Left renal pelvis (tissue), 4 donors: ENCODE data around the gene RBM38. TPM values are rescaled to one million over a fixed set of nuclear protein-coding genes. Genes with fewer than 3 reads are reported as not detected.

Experiments used
- DNase-seq, 4 donors: peaks; one replicate each; pipeline ENCODE4 v3.0.0-alpha.2; 2013; ENCODE audit warnings: low read depth in 4 of 4, low spot score in 3 of 4
- polyA plus RNA-seq, 4 donors: library from polyadenylated mRNA; unstranded; fragments of 120-200 nt; gene quantifications; one replicate each; pipeline ENCODE4 v1.2.1, GENCODE V29; 2013; ENCODE audit not compliant: insufficient read length in 4 of 4

Gene RBM38
- polyA plus RNA-seq, 4 donors = 20.9 to 37.5 (median 27.3) TPM

DNA sequence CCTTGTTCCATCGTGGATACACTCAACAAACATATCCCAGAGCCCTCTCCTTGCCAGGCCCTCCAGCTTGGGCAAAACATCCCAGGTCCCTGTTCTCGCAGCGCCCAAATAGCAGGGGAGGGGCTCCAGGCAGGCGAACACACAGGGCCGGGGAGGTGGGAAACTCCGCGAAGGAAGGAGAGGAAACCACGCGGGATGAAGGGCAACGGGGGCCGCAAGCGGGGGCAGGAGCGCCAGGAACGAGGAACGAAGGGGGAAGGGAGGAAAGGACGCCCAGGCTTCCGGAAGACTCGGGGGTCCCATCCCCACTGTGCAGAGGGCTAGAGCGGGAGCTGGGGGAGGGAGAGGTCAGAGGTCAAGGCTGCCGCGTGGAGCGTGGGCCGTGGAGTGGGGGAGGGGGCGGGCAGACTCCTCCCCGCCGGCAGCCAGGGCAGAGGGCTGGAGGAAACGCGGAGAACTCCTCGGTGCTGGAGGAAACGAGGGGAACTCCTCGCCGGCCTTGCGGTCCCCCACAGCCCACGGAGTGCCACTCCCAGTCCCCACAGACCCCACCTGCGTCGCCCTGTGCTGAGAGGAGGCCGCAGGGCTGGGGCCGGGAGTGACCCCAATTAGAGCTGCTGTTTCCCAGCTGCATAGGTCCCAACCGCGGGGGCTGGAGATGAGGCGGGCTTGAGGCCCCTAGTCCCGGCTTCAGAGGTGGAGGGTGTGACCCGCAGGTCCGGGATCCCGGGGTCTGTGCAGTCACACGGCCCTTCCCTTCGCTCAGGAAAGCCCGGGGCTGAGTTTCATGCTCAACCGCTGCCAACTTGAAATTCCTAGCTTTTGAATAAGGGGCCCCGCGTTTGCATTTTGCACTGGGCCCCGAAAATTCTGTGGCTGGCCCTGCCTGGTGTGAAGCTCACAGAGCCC is 1.2 kb upstream of the RBM38 start:
- no peak for DNase-seq

- DNase-seq = no peak
Observed at GRCh38 chr20:57391439-57392301, 474 bp downstream of the RBM38 start.

DNA sequence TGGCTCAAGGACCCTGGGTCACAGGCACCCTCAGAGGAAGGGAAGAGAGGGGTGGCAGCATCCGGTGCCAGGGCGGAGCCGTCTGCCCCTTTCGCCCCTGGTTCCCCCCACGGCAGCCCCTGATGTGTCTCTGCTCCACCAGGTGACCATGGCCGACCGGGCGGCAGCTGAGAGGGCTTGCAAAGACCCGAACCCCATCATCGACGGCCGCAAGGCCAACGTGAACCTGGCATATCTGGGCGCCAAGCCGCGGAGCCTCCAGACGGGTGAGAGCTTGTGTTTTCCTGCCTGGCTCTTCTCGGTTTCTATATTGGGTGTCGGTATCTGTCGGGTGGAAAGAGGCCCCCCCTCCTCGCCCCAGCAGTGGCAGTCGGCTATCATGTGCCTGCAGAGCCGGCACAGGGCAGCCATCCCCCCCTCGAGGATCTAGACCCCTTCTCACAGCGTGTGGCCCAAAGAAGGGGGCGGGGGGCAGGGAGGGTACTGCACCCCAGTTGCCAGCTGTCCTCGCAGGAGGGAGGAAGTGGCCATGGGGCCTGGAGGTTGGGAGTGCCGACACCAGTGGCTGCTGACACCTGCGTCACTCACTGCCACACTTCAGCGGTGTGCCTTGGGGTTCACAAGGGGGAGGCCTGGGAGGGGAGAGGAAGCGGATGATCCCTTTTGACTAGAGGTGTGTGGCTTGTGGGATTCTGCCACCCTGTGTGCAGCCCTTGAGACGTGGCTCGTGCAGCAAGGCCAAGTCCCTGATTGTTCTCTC is 1.5 kb downstream of the RBM38 start:
- no peak for DNase-seq

DNA sequence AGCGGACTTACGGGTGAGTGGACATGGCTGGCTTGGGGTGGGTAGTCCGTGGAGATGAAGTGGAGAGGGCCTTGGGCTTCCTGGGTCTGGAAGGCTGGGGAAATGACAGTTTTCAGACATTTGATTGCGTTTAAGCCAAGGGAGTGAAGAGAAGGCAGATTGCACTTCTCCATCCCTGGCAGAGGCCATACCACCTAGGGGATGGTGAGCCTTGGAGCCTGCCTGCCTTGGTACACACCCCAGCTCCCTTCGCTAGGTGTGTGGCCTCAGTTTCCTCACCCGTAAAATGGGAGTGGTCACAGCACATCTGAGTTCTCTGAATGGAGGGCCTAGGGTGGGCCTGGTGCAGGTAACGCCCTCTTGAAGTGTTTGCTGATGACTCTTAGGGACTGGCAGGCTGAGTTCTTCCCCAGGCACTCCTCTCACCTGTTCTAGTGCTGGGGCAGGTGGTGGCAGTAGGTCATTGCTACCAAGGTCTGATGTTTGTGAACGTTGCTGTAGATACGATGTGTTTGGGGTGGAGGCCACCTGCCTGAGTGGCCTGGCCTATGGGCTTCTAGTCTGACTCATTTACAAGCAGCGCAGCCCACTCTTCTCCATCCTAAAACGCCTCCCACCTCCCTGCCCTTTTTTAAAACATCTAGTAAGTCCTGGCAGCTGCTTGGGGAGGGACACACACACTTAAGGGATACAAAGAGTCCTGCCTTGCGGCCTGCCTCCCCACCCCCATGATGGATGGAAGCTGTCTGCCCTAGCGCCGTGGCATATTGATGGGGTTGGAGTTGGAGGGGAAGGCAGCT is 2.3 kb downstream of the RBM38 start:
- DNase-seq = no peak

DNA sequence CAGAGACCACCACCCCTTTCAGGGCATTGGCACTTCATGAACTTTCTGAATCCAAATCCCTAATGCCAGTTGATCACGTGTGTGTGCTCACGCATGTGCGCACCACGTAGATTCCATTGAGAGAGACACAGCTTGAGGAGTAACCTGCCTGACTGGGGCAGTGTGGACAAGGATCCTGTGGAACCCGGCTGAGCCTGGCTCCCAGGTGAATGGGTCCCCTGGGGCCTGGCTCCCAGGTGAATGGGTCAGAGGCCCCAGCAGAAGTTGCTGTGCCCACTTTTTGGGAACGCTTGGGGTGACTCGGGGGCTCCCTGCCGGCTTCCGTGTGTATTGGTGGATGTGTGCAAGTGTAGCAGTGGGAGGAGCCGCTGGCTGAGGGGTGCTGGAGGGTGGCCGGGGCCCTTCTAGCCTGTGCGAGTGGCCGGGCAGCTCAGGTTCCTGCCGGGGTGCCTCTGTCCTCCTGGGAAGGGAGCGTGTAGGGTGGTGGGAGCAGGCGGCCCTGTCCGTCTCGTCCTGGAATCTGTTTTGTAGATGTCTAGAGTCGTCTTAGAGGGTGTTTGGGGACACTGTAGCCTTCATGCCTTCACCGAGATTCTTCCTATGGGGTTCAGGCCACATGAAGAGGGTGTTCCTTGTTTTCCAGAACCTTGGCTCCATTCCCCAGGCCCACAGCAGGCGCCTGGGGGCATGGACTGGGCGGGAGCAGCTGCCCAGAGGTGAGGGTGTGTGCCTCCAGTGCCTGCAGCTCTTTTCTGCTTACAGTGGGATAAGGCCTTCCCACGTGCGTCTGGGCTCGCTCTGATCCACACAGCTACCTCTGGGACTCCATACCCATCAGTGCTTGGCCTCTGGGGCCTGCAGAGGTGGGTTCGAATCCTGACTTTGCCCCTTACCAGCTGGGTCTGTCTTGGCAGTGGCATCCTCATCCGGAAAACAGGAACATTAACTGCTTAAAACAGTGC is 3.2 kb downstream of the RBM38 start:
- no peak for DNase-seq

- no peak for DNase-seq
Observed at GRCh38 chr20:57395111-57395966, 4.1 kb downstream of the RBM38 start.

DNA sequence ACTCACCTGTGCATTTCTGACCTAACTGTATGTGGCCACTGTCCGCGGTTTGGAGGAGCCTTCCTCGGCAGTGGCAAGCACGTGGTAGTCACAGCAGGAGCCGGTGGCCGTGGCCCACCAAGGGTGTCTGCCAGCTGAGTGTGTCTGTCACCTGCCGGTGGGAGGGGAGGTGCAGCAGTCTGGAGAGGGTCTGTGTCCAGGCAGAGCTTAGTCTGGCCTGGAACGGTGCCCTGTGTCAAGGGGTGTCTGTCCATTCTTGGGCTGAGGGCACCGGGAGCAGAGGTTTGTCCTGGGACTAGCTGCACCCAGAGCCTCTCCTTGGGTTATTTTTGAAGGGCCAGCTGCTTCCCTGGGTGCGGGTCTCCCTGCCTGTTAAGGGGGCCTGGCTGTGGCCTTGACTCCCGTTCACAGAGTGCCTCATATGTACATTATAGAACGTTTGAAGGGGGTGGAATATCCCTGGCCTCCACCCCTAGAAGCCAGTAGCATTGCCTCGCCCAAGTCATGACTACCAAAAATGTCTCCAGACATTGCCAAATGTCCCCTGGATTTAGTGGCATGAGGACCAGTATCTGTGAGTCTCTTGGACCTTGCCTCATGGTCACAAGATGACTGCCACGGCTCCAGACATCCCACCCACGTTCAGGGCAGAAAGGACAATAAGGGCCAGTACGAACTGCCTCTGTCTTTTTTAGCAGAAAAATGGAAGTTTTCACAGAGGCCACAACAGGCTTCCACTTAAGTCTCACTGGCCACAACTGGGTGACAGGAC is 5.2 kb downstream of the RBM38 start:
- no peak for DNase-seq

- no peak for DNase-seq
Observed at GRCh38 chr20:57396984-57397692, 5.9 kb downstream of the RBM38 start.

DNA sequence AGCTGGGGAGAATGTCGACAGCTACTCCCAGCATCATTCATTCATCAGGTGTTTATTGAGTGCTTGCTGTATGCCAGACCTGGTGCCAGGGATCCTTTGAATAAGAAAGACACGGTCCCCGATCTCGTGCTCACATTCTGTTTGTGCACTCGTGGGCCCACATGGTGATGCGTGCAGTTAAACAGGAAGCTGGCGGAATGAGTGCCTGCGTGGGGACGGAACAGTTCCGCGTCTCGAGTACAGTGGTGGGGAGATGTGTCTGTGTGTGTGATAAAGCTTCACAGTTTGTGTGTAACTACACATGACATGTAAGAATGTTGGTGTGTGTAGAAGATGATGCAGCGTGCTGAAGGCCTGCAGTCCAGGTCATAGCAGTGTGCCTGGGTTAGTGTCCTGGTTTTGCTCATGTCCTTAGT is 6.5 kb downstream of the RBM38 start:
- no peak for DNase-seq

DNA sequence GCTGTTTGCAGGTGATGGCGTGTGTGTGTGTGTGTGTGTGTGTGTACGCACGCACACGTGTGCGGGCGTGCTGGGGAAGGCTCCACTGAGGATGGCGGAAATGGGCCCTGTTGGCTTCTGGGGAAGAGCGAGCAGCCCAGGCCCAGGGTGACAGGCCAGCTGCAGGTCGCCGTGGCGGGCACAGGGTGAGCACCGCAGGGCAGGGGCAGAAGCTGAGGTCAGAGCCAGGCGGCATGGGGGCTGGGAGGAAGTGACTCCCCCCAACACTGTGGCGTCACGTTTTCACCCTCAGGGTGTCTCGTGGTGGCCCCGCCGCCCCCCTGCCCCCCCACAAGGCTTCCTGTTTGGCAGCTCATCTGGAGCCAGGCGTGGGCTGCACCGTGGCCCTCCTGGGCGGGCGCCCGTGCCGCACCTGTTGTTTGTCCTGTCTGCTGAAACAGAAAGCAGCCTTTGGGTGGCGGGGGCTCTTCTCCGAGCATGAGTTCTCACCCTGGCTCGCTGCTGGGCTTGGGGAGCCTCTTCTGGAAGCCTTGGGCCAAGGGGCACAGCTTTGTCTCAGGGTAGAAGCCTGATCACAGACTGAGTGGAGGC is 7.1 kb downstream of the RBM38 start:
- DNase-seq = no peak

DNA sequence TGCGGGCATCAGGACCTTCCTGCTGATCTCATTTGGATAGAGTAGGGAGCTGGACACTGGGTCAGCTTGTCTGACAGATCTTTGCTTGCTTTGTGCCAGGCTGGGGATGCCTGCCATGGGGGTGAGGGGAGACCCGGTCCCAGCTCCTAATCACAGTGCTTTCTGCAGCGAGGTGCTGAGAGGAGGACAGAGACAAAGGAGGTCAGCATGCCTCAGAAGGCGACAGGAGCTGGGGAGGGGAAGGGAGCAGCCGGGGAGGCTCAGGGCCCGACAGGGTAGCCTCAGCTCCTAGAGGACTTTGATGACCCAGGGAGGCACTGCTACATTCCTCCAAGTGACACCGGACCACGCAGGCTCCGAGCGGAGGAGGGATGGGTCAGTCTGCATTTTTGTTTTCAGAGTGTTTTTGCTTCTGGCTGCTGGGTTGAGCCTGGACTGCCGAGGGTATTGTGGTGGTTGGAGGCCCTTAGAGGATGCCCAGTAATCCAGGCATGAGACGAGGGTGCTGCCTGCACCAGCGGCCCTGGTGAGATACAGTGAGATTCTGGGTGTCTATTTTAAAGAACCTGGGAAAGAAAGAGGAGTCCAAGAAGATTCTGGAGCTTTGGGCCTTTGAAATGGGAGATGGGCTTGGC is 7.8 kb downstream of the RBM38 start:
- DNase-seq = no peak

DNA sequence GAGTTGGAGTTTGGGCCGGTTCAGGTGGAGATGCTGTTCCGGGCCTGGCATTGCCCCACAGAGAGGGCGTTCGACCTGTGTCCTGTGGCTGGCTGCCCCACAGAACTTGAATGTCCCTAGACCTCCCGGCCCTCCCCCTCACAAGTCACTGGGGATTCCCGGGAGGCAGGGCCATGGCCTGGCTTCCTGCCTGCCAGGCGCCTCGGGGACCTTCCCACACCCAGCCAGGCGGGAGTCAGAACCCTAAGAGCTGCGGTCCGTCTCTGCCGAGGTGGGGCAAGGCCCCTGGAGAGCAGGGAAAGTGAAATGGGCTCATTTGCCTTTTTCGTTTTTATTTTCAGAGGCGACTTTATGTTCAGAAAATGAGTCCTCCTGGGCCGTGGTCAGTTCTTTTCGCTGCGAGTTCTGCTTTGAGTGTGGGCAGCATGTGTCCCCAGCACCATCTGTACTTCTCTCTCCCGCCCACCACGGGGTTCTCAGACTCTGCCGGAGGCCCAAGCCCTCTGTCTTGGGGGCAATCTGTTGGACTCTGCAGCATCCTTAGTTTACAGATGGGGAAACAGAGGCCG is 8.5 kb downstream of the RBM38 start:
- DNase-seq = no peak

- DNase-seq = no peak
Observed at GRCh38 chr20:57400231-57400701, 9.1 kb downstream of the RBM38 start.

DNA sequence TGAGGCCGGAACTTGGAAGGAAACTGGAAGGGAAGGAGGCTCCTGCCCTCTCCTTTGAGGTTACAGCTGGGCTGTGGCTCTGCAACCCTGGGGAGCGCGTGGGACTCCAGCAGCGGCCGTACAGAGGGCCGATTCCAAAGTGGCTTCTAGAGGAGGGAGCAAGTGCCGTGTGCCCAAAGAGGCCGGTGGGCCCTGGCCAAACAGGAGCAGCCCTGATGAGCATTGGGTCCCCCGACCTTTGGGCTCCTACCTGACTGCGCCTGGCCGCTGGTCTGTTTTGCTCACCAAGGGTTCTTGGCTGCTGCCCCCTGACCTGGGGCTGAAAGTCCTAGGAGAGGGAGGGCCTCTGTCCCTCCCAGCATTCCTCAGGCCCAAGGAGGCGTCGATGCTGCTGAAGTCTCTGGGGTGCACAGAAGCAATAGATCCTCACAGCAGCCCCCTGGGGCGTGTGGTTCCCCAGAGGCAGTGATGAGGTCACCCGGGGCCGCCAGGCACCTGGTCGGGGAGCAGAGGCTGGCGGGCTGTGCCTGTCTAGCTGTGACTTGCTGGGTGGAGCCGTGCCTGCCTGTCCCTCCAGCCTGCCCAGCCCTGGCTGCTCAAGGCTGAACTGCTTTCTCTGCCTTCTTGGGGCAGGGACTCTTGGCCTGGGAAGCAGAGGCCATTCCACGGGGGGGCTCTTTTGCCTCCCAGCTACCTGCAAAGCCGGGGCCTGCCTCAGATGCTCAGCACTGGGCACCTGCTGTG is 9.8 kb downstream of the RBM38 start:
- no peak for DNase-seq

DNA sequence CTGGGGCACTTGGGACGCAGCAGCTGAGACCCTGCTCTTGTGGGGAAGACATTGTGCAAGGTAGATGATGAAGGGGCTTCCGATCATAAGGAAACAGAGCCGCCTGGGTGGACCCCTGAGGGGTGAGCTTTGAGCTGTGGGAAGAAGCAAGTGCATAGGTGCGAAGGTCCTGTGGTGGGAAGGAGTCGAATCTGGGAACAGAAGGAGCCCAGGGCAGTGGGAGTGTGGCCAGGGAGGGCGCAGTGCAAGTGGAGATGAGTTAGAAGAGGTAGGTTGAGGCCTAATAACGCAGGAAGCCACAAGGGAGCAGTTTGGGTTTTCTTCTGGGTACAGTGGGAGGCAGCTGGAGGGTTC is 10.3 kb downstream of the RBM38 start:
- DNase-seq = no peak
